HepG2 (cell line): Measurements from ENCODE around the gene WNT1. TPM values are rescaled to one million over a fixed set of nuclear protein-coding genes. Genes with fewer than 3 reads are reported as not detected.

Experiments
- BRCA1 ChIP-seq: sonication (generic); formaldehyde crosslinking; IDR thresholded peaks from 2 replicates; pipeline ENCODE4 v1.4.0; 2020; ENCODE audit warnings: missing genetic modification reagents
- DPF2 ChIP-seq: sonication (generic); formaldehyde crosslinking; IDR thresholded peaks from 2 replicates; pipeline ENCODE4 v1.4.0; 2020; ENCODE audit warnings: mild to moderate bottlenecking, low read depth, missing genetic modification reagents, borderline replicate concordance
- ERF ChIP-seq: IDR thresholded peaks from 2 replicates; pipeline ENCODE4 v1.6.1; 2018; ENCODE audit warnings: missing biosample characterization, missing genetic modification reagents
- HHEX ChIP-seq: IDR thresholded peaks from 2 replicates; pipeline ENCODE4 v1.6.1; 2016; ENCODE audit warnings: control low read depth
- IKZF5 ChIP-seq: IDR thresholded peaks from 2 replicates; pipeline ENCODE4 v1.6.1; 2018; ENCODE audit warnings: missing genetic modification reagents, mild to moderate bottlenecking, missing compliant biosample characterization
- KAT8 ChIP-seq: IDR thresholded peaks from 2 replicates; pipeline ENCODE4 v1.6.1; 2016; ENCODE audit warnings: missing genetic modification reagents, missing compliant biosample characterization
- PHF5A ChIP-seq: IDR thresholded peaks from one replicate; pipeline ENCODE4 v1.6.1; 2018; ENCODE audit warnings: low read depth, missing genetic modification reagents; ENCODE audit not compliant: unreplicated experiment
- RXRB ChIP-seq: IDR thresholded peaks from 2 replicates; pipeline ENCODE4 v1.6.1; 2016; ENCODE audit warnings: borderline replicate concordance, missing genetic modification reagents, missing compliant biosample characterization
- SAP130 ChIP-seq: IDR thresholded peaks from 2 replicates; pipeline ENCODE4 v1.6.1; 2016; ENCODE audit warnings: low read depth
- ZMYM3 ChIP-seq: sonication (generic); formaldehyde crosslinking; IDR thresholded peaks from 2 replicates; pipeline ENCODE4 v1.5.1; 2020; ENCODE audit warnings: mild to moderate bottlenecking, missing genetic modification reagents
- ZNF256 ChIP-seq: sonication (generic); formaldehyde crosslinking; conservative IDR thresholded peaks from 2 replicates; pipeline ENCODE4 v1.4.0; 2020; ENCODE audit warnings: missing genetic modification reagents
- ZNF263 ChIP-seq: sonication (generic); formaldehyde crosslinking; IDR thresholded peaks from 2 replicates; pipeline ENCODE4 v1.4.0; 2020; ENCODE audit warnings: missing genetic modification reagents
- ZNF407 ChIP-seq: sonication (generic); formaldehyde crosslinking; IDR thresholded peaks from one replicate; pipeline ENCODE4 v1.5.1; 2020; ENCODE audit warnings: mild to moderate bottlenecking, missing genetic modification reagents; ENCODE audit errors: not compliant biosample characterization
- ZNF431 ChIP-seq: sonication (generic); formaldehyde crosslinking; IDR thresholded peaks from 2 replicates; pipeline ENCODE4 v1.9.0; 2022; ENCODE audit warnings: missing genetic modification reagents, low read depth, mild to moderate bottlenecking, borderline replicate concordance
- ZNF496 ChIP-seq: sonication (generic); formaldehyde crosslinking; IDR thresholded peaks from 2 replicates; pipeline ENCODE4 v1.8.1; 2023; ENCODE audit warnings: mild to moderate bottlenecking, moderate library complexity, missing genetic modification reagents; ENCODE audit not compliant: insufficient replicate concordance
- ZNF549 ChIP-seq: sonication (generic); formaldehyde crosslinking; IDR thresholded peaks from 2 replicates; pipeline ENCODE4 v1.5.0; 2020; ENCODE audit warnings: missing genetic modification reagents
- ZNF567 ChIP-seq: sonication (generic); formaldehyde crosslinking; IDR thresholded peaks from 2 replicates; pipeline ENCODE4 v1.8.1; 2023; ENCODE audit warnings: mild to moderate bottlenecking, missing genetic modification reagents, borderline replicate concordance
- ZNF580 ChIP-seq: IDR thresholded peaks from 2 replicates; pipeline ENCODE4 v1.6.1; 2016; ENCODE audit warnings: low read depth, borderline replicate concordance
- ZNF678 ChIP-seq: sonication (generic); formaldehyde crosslinking; IDR thresholded peaks from 2 replicates; pipeline ENCODE4 v1.4.0; 2020; ENCODE audit warnings: mild to moderate bottlenecking, missing genetic modification reagents
- ZNF782 ChIP-seq: sonication (generic); formaldehyde crosslinking; IDR thresholded peaks from 2 replicates; pipeline ENCODE4 v1.4.0; 2020; ENCODE audit warnings: missing genetic modification reagents, mild to moderate bottlenecking, borderline replicate concordance
- polyA plus RNA-seq, 8 experiments: library from polyadenylated mRNA; depleted of rRNA in 3 of 8; stranded (reverse) in 7 of 8; unstranded in 1 of 8; fragments of >200 nt; fragmentation: Illumina TruSeq in 4 of 8; extraction: Trizol in 4 of 8; gene quantifications; 2 replicates each; pipeline versions ENCODE4 v1.2.1 to v1.2.3, GENCODE V29; 2011 to 2016; ENCODE audit warnings: low read depth in 4 of 8, missing spikeins in 1 of 8, mixed read lengths in 1 of 8; ENCODE audit not compliant: insufficient read depth in 1 of 8
- total RNA-seq, 5 experiments: library from RNA; depleted of rRNA; stranded (reverse); fragments of >200 nt; fragmentation: Illumina TruSeq; extraction: Trizol; gene quantifications; 2 replicates each; pipeline ENCODE4 v1.2.3, GENCODE V29; 2016; ENCODE audit warnings: low read depth in 1 of 5

WNT1 gene
- total and polyA plus RNA-seq, 2 of the 13 experiments (the other 11 are each of a cell fraction or from before 2014, with no cell fraction given), result not detected

GRCh38 chr12:48998497-48999353 is 20.6 kb downstream of the WNT1 start (continued):
- TF ChIP-seq ZNF407 (peak; percentile 92), ZMYM3 (CRISPR knock-in tag) (no peak), PHF5A (CRISPR knock-in tag) (no peak), BRCA1 (CRISPR knock-in tag) (peak; percentile 52; the same call in 1 of the 2 replicates), ZNF580 (CRISPR knock-in tag) (no peak; the same call in 1 of the 2 replicates), HHEX (CRISPR knock-in tag) (no peak), ZNF256 (CRISPR knock-in tag) (peak; percentile 84; the same call in 1 of the 2 replicates), ZNF678 (peak; percentile 81; the same call in 1 of the 2 replicates), IKZF5 (0 out of 2 replicates have a peak, but pooled peaks have one; percentile 24), ZNF496 (no peak), ERF (CRISPR knock-in tag) (peak; percentile 73; the same call in 1 of the 2 replicates), RXRB (no peak), SAP130 (CRISPR knock-in tag) (peak; percentile 6; the same call in 1 of the 2 replicates), DPF2 (no peak), KAT8 (CRISPR knock-in tag) (no peak), ZNF782 (CRISPR knock-in tag) (peak; percentile 50; the same call in 1 of the 2 replicates), ZNF431 (CRISPR knock-in tag) (no peak), ZNF567 (CRISPR knock-in tag) (no peak), ZNF549 (CRISPR knock-in tag) (no peak), ZNF263 (CRISPR knock-in tag) (peak; percentile 84)
